Effector CD8-positive, alpha-beta T cell (primary cell): ENCODE results near the gene MFAP4.

Experiments used
- DNase-seq: peaks from one replicate; lab custom pipeline; 2025; lab: John Stamatoyannopoulos, UW

MFAP4 gene

GRCh38 chr17:19385521-19385983 is 1.4 kb downstream of the MFAP4 start:
- no peak for DNase-seq

GRCh38 chr17:19384723-19385391 is 2.1 kb downstream of the MFAP4 start:
- DNase-seq = no peak

DNA sequence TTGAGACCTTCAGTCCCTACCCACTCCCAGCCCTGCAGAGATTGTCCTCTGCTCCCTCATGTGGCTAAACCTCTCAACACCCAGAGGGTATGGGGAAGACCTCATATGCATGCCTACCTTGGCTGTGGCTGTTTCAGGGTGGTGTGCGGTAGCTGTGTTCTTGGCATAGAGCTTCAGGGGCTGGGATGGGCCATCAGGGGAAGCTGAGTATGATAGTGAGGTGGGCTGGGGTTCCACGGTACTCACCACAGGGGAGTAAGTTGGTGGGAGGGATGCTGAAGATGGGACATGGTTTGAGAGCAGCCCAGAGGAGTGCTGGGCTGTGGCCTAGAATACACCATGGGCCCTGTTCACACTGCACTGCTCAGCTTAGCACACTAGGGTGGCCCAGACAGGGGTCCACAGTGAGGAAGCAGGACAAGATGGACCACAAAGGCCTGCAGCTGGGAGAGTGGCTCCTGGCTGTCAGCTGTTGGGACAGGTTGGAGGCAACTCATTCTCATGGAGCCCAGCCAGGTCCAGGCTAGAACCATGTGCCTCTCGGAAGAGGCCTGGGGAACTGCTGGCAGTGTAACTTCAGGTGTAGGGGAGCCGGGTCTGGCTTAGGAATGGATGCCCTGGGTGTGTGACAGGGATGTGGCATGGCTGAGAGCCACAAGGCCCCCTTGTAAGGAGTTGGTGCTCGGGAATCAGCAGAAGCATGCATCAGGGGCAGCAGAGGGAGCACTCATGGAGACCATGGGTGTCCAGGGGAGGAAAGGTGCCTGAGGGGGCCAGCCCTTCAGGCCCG is 3.1 kb downstream of the MFAP4 start:
- DNase-seq = no peak

DNA sequence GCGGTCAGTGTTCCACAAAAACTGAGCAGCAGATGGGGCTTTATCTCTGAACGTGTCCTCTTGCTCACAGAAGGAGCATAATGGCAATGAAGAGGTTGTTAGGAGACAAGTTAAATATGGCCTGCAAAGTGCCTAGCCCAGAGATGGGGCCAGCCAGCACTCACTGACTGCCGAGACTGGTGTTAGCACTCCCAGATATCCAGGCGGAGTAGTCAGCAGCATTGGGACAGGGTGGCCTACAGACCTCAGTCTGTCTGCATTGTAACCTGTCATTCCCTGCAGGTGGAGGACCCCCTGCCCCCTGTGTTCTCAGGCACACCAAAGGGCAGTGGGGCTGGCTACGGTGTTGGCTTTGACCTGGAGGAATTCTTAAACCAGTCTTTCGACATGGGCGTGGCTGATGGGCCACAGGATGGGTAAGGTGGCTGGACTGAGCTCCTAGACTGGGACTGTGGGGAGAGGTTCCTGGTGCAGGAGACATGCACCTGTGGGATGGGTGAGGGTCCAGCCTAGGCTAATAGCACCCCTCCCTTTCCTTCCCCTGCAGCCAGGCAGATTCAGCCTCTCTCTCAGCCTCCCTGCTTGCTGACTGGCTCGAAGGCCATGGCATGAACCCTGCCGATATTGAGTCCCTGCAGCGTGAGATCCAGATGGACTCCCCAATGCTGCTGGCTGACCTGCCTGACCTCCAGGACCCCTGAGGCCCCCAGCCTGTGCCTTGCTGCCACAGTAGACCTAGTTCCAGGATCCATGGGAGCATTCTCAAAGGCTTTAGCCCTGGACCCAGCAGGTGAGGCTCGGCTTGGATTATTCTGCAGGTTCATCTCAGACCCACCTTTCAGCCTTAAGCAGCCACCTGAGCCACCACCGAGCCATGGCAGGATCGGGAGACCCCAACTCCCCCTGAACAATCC is 4.2 kb downstream of the MFAP4 start:
- DNase-seq = no peak

DNA sequence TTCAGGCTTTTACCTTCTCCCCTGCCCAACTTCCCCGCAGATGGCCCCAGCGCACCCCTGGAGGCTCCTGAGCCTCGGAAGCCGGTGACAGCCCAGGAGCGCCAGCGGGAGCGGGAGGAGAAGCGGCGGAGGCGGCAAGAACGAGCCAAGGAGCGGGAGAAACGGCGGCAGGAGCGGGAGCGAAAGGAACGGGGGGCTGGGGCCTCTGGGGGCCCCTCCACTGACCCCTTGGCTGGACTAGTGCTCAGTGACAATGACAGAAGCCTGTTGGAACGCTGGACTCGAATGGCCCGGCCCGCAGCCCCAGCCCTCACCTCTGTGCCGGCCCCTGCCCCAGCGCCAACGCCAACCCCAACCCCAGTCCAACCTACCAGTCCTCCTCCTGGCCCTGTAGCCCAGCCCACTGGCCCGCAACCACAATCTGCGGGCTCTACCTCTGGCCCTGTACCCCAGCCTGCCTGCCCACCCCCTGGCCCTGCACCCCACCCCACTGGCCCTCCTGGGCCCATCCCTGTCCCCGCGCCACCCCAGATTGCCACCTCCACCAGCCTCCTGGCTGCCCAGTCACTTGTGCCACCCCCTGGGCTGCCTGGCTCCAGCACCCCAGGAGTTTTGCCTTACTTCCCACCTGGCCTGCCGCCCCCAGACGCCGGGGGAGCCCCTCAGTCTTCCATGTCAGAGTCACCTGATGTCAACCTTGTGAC is 5.1 kb downstream of the MFAP4 start:
- no peak for DNase-seq

DNA sequence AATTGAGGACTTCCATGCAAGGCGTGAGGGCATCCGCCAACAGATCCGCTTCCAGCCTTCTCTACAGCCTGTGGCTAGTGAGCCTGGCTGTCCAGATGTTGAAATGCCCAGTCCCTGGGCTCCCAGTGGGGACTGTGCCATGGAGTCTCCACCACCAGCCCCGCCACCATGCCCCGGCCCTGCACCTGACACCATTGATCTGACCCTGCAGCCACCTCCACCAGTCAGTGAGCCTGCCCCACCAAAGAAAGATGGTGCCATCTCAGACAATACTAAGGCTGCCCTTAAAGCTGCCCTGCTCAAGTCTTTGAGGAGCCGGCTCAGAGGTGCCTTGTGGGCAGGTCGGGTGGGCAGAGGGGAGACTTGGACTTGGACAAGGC is 5.6 kb downstream of the MFAP4 start:
- no peak for DNase-seq

DNA sequence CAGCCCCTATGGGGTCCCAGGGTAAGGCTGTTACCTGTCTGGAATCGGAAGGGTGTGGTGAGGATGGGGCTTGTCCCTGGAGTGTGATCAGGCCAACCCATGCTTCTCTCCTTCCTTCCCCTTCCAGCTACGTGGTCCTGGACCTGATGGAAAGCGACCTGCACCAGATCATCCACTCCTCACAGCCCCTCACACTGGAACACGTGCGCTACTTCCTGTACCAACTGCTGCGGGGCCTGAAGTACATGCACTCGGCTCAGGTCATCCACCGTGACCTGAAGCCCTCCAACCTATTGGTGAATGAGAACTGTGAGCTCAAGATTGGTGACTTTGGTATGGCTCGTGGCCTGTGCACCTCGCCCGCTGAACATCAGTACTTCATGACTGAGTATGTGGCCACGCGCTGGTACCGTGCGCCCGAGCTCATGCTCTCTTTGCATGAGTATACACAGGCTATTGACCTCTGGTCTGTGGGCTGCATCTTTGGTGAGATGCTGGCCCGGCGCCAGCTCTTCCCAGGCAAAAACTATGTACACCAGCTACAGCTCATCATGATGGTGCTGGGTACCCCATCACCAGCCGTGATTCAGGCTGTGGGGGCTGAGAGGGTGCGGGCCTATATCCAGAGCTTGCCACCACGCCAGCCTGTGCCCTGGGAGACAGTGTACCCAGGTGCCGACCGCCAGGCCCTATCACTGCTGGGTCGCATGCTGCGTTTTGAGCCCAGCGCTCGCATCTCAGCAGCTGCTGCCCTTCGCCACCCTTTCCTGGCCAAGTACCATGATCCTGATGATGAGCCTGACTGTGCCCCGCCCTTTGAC is 6.3 kb downstream of the MFAP4 start:
- DNase-seq = no peak

GRCh38 chr17:19379361-19380065 is 7.5 kb downstream of the MFAP4 start:
- DNase-seq = no peak

- no peak for DNase-seq
Measured at GRCh38 chr17:19378416-19379360, 8.3 kb downstream of the MFAP4 start, which contains the start of gene MAPK7. MAPK7 (plus strand) TSS chr17:19378498; CDS start chr17:19378901, 403 bp downstream.

DNA sequence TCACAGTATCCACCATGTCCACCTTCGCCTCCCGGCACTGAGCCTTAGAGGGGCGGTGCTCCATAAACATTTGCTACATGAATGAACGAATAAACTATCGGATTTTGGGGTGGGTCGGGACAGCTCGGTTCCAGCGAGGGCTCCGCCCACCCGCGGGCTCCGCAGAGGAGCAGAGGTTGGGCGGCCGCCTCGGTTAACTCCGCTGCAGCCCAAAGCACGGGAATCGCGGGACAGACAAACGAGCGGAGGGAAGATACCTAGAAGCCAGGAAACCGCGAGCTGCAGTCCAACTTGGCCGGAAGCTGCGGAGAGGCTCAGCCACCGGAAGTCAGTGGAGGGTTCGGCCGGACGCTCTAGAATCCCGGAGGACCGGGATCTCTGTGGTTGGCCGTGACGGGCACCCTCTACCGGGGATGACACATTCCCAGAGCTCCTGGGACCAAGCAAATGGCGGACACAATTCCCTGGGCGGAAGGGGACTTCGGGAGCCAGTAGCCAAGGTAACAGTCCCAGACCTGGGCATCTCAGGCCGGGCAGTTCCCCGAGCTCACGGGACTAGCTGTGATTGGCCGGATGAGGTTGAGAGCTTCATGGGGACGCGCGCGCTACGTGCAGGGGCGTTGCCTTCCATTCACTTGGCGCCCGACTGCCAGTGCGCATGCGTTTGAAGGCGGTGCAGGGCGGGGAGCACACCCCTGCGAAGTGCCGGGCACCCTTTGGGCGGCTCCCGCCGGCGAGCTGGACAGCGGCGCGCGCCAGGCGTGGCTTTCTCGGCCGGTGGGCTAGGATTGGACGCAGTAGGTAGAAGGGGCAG is 9.2 kb downstream of the MFAP4 start:
- peak; percentile 87 for DNase-seq

DNA sequence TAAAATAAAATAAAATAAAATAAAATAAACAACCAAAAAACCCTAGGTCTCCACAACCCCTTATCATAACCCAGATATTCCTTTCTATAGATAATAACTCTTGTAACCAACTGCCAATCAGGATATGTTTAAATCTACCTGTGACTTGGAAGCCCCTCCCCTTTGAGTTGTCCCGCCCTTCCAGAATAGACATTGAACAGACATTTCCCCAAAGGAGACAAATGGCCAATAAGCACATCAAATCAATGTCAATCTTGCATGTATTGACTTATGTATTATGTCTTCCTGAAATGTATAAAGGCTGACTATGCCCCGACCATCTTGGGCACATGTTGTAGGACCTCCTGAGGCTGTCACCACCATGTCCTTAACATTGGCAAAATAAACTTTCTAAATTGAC is 10.2 kb downstream of the MFAP4 start:
- no peak for DNase-seq

- no peak for DNase-seq
Measured at GRCh38 chr17:19375732-19376131, 11.3 kb downstream of the MFAP4 start.

DNA sequence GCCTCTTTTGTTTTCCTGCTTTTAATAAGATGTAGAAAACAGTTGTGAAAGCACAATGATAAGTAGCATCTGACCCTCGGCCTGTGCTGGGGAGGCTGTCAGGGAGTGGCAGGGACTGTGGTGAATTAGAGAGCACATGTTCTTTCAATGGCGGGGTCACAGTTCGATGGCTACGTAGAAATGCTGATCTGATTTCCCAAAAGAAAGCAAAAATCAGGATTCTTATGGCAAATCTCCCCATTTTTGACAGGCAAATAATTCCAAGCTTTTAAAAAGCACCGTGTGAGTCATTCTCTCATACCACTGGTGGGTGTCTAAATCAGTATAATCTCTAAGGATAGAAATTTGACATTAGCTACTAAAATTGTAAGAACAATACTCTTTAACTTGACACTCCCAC is 12.9 kb downstream of the MFAP4 start:
- DNase-seq = no peak

- no peak for DNase-seq
Measured at GRCh38 chr17:19372866-19373504, 14.0 kb downstream of the MFAP4 start.

DNA sequence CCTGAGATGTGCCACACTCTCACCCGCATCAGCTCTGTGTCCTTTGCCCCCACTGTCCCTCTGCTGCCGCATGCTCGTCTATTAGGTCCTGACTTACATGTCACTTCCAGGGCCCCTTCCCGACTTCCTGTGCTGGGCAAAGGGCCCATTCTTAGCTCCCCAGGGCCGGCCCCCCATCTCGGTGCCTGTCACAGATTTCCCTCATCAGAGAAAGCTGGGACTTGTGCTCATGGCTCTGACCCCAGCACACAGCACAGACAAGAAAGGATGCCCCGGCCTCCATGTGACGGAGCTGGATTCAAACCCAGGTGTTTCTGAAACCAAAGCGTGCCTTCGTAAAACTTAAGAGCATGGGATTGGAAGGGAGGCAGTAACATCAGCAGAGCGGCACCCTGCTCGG is 14.6 kb downstream of the MFAP4 start:
- no peak for DNase-seq

DNA sequence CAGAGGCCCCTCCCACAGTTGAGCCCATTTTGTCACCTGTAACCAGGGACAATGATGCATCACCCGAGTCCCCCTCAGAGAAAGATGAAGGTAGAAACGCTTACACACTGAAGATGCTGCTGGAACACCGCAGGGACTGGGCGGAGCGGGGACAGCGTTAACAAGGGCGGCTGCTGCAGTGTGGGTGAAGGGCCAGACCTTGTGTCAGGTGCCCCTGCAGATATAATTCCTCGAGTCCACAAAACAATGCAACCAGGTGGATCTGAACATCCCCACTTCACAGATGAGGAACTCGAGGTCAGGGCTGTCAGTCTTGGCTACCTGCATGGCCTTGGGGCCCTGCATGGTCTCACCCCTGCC is 15.0 kb downstream of the MFAP4 start:
- no peak for DNase-seq

GRCh38 chr17:19371259-19372010 is 15.6 kb downstream of the MFAP4 start:
- DNase-seq = no peak
